ENCODE results near the gene PLPP7.
"Not testable (repeated sequence)": the region's sequence is repeated elsewhere in the genome, so short reads cannot be mapped to it uniquely, and the experiment has no call there.

Gene PLPP7

DNA sequence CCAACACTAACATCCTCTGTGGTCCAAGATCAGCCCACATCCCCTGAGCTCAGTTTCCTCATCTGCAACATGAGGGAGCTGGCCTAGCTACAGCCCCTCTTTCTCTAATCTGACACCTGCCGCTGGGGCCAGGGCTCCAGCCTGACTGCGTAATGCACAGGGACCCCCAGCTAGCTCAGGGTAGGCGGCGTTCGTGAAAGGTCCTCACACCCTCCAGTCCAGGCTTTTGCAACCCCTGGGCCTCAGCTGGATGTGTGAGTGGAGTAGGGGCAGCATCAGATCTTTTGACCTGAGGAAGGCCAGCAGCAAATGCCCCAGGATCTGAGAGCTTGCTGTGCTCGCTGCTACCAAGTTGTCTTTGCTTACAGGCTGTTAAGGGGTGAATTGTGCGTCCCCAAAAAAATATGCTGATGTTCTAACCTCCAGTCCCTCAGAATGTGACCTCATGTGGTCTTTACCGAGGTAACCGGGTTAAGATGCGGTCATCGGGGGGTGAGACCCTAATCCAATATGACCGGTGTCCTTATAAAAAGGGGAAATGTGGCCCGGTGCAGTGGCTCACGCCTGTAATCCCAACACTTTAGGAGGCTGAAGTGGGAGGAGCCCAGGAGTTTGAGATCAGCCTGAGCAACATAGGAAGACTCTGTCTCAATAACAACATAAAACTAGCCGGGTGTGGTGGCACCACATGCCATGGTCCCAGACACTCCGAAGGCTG, 47.8 kb downstream of the PLPP7 start:
- DNase-seq: no peak

DNA sequence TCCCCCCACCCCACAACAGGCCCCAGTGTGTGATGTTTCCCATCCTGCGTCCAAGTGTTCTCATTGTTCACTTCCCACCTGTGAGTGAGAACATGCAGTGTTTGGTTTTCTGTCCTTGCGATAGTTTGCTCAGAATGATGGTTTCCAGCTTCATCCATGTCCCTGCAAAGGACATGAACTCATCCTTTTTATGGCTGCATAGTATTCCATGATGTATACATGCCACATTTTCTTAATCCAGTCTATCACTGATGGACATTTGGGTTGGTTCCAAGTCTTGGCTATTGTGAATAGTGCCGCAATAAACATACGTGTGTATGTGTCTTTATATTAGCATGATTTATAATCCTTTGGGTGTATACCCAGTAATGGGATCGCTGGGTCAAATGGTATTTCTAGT, 49.7 kb downstream of the PLPP7 start:
- not testable (repeated sequence) for DNase-seq

- DNase-seq: not testable (repeated sequence)
Observed at GRCh38 chr9:131344931-131345535, 55.5 kb downstream of the PLPP7 start.

DNA sequence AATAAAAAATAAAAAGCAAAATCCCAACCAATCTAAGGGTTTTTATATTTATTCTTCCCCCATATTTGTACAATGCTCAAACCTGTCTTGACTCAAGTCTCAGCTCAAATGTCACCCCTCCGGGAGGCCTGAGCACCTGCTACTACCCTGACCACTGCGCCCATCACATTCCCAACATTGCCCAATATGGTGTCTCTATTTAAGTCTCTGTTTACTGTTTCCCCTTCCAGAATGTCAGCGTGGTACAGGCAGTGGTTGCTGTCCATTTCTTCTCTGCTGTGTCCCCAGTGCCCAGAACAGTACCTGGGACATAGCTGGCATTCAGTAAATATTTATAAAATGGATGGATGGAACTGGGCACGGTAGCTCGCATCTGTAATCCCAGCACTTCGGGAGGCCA, 57.0 kb downstream of the PLPP7 start:
- no peak for DNase-seq

DNA sequence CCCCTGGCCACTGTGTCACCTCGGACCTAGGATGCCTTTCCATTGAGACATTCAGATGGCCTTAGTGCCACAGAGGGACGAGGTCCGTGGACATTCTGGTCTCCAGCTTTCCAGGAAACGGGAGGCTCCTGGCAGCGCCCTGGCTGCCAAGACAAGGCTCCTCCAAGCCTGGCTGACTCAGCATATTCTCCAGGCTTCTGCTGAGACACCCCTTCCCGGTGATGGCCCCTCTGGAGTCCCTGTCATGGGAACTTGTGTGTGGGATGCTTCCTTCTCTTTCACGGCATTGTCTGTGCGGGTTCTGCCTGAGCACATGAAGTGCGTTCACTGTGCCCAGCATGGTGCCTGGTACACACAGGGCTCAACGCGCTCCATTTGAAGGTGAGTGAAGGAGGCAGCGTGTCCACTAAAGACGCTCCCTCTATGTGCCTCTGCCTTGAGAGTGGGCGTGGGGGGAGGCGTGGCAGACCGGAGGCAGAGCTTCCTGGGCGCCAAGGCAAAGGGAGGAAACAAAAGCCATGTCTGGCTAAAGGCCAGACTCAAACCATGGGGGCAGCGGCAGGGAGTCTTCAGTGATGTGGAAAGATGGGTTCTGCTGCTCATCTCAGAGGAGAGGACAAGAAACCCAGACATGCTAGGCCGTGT, 58.0 kb downstream of the PLPP7 start:
- DNase-seq: no peak

DNA sequence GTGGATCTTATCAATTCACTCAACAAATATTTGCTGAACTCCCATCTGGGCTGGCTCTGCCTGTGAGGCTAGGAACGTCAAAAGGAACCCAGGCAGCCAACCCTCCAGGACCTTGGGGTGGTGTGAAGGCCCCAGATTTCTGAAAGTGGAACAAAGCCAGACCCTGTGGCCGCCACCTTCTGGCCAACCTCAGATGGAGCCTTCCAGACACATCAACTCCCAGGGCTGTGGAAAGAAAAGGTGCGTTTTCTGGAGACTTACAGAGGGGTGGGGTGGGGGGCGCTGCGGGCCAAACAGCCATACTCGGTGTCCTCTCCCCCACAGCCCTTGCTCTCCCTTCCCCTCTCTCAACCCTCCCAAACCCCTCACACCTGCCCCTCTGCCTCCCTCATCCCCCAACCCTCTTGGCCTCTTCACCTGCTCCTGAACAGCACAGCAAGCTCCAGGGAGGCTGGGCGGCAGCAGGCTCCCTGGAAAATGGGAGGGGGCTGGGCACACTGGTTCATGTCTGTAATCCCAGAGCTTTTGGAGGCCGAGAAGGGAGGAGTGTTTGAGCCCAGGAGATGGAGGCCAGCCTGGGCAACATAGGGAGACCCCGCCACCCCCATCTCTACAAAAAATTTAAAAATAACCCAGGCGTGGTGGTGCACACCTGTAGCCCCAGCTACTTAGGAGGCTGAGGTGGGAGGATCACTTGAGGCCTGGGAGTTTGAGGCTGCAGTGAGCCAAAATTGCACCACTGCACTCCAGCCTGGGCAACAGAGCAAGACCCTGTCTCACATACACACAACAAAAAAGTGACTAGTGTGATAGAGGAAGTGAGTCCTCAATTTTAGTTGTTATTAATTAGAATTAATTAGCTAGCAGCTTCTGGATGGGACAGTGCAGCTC, 59.4 kb downstream of the PLPP7 start:
- DNase-seq: no peak

DNA sequence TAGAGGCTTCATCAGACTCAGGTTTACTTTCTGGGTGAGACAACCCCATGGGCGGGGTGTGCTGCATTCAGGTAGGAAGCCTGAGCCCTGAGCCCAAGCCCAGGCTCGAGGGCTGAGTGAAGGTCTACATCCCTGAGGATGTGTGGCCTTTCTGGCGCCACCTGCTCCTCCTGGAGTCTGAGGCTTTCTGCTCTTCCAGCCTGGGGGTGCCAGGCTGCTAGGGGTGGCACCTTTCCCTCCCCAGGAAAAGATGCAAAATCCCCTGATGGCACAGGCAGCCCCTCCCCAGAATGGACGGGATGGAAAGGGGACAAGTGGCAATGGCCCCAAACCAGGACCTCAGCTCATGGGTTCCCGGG, 60.0 kb downstream of the PLPP7 start:
- no peak for DNase-seq

- peak; percentile 84 for DNase-seq
Observed at GRCh38 chr9:131349881-131350563, 60.5 kb downstream of the PLPP7 start.

GRCh38 chr9:131356479-131356878, 67.0 kb downstream of the PLPP7 start:
- DNase-seq: not testable (repeated sequence)

DNA sequence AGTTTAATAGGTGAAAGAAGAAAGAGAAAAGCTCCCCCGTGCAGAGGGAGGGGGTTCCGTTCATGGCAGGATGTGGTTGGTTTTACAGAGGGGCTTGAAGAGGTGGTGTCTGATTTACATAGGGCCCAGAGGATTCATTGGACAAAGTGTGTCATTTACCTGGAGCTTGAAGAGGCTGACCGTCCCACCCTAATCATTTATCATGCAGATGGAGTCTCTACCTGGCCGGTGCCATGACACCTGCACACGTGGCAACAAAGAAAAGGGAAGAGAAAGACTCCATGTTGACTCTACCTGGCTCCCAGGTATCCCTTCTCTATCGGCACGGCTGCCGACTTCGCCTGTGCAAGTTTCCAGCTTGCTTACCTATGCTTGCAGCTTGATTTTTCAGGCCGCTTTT, 69.0 kb downstream of the PLPP7 start:
- DNase-seq: no peak
